Activated CD8-positive, alpha-beta memory T cell treated with anti-CD3 and anti-CD28 coated beads for 48 hours (primary cell): Measurements from ENCODE around the gene PTPRZ1.

Experiments used
- DNase-seq, 3 experiments: peaks; one replicate each; pipeline ENCODE4 v3.0.0-alpha.2; 2020; ENCODE audit warnings: low read depth in 2 of 3, low spot score in 2 of 3

PTPRZ1 gene

DNA sequence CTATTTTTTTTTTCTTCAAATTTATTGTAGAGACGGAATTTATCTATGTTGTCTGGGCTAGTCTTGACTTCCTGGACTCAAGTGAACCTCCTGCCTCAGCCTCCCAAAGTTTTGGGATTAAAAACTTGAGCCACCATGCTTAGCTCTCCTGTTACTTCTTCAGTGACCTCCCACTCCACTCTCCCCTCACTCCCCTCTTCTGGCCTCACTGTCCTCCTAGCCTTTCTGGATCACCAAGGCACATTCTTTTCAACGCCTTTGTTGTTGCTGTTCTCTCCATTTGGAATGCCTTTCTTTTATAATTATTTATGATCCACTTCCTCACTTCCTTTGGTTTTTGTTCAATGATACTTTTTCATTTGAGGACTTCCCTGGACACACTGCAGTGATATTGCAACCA lies 17.9 kb downstream of the PTPRZ1 start:
- DNase-seq, result no peak

- DNase-seq, result no peak
Measured at GRCh38 chr7:121891731-121892130, 18.8 kb downstream of the PTPRZ1 start.

DNA sequence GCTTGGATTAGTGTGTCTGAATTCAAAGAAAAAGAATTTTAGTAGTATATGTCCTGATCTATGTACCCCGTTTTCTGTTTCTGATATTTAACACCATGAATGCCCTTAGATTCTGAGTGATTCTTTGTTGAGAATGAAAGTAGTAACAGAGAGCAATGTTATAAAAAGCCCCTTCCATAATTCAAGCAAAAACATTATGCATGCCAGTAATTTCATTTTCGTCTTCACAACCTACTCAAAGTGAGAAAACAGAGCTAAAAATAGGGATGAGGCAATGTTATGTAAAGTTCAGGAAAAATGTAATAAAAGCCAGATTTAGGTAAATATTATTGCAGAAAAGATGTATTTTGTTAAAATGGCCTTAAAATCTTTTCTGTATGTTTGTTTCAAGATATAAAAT lies 28.1 kb downstream of the PTPRZ1 start:
- DNase-seq, result no peak

DNA sequence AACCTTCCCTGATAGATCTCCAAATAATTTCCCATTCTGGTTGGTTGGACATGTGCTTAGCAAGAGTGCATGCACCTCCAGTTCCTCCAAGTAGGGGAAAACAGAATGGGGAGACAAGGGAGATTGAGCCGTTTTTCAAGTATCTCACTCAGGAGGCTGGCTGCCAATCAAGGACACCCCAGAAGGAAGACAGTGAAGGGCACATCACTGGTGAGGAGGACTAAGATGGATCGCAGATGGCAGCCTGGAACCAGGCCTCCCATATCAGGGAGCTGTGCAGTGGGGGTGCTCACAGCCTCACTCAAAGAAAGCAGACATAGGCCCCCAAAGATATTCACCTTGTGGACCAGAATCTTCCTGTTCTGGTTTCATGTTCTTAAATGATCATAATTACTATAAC lies 31.2 kb downstream of the PTPRZ1 start:
- DNase-seq, result no peak

GRCh38 chr7:121908042-121908441 lies 35.1 kb downstream of the PTPRZ1 start:
- DNase-seq, result no peak

DNA sequence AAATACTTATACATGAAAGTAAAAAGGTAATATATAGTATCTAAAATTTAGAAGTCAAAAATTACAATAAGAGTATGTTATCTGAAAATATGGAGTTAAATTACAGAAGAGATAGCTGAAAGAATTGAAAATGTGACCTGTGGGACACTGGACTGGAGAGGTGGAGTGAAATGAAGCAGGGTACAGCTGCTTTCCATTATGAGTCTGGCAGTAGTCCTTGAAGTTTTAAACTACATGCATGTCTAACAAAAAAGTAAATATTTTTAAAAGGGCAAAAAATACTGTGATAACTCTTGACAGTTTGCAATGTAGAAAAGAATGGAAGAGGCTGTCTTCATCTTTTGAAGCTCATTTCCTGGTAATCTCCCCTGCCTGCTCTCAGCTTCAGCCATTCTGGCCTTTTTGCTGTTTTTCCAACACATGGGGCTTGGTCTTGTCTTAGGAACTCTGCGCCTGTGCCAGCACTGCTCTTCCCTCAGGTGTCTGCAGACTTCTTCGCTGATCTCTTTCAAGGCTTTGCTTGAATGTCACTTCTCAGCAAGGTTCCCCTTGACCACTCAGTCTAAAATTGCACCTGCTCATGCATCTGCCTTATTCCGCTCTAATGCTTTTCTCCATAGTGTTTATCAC lies 36.9 kb downstream of the PTPRZ1 start:
- DNase-seq, result no peak

DNA sequence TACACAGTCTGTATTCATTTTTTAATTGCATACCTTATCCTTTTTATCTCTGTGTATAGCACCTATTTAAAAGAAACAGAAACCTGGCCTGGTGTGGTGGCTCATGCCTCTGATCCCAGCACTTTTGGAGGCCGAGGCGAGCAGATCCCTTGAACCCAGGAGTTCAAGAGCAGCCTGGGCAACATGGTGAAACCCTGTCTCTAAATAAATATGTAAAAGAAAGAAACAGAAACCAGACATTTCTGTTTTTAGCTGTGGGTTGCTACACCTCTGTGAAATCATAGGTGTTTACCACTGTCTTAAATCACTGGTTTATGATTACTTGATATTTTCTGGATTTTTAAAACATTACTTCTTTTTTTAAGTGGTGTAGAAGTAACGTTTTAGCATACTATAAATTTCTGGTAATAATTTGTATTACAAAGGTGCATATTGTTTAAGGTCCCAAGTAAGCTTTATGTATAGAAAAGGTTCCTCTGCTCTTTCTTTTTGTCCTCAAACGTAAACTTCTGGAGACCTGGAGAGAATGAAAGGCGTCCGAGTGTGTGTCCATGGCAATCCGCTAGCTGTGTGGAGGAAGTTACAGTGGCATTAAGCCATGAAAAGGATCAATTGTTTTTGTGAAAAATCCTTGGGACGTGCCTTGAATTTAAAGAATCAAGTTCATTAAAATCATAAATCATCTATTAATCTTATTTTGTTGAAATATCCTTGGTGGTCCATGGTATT lies 41.1 kb downstream of the PTPRZ1 start:
- no peak for DNase-seq

GRCh38 chr7:121914676-121915279 lies 41.8 kb downstream of the PTPRZ1 start:
- DNase-seq, result no peak

DNA sequence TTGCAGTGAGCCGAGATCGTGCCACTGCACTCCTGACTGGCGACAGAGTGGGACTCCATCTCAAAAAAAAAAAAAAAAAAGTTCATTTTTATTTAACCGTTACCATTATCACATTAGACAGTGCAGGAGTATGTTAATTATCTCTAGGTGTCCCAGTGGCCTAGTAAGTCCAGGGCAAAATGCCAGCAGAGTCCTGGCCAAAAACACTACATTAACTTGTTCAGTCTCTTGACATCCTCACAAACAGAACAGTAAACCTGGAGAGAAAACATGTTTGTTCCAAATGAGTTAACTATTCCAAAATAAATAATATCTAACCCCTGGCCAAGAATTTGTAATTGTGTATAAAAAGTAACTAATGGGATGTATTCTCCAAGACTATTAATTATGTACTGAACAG lies 43.2 kb downstream of the PTPRZ1 start:
- DNase-seq, result no peak

DNA sequence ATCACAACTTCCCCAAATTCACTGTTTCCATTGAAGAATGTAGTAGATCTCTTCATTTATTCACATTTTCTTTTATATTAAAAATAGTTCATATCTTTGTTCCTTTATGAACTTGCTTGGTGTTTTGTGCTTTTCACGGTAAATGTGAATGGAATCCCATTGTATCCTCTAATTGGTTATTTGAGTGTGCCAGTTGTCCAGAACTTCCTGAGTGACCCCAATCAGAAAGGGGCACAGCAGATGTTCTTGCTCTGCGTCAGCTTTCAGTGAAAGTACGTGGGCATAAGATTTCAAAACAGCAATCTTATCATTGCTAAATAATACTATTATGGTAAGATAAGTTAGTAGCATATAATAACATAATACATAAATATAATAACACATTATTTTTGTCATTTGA lies 47.0 kb downstream of the PTPRZ1 start:
- no peak for DNase-seq

GRCh38 chr7:121924269-121925186 lies 51.6 kb downstream of the PTPRZ1 start:
- no peak for DNase-seq

DNA sequence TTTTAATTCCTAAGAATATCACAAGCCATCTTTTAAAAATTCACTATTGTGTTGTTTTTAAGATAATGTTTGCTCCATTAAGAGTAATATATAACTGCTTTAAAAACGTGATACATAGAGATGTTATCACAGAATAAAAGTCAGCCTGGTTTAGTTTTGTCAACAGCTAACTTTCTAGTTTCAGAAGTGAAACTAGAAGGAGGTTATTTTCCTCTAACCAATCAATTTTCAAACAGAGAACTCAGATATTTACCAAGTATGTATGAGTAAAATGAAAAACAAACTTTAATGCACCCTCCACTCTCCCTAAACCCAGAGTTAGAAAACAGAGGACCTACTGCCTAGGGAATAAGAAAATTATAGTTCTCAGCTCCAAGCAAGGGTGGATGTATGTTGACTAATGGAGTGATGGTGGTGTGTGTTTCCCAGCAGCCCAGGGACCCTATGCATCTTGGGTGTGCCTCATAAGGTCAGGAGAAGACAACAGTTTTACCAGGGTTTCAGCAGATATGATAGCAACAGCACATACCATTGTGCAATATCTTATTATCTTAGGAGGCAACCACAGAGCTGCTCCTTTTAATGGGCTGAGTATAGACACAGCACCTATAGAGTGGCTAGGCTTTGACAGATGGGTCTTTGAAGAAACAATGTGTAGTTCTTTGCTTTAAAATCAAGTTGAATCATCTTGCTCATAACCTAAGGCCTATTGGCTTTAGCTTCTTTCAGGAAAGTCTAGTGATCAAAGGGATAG lies 58.4 kb downstream of the PTPRZ1 start:
- no peak for DNase-seq

- DNase-seq, result no peak
Measured at GRCh38 chr7:121932768-121933167, 59.8 kb downstream of the PTPRZ1 start.

DNA sequence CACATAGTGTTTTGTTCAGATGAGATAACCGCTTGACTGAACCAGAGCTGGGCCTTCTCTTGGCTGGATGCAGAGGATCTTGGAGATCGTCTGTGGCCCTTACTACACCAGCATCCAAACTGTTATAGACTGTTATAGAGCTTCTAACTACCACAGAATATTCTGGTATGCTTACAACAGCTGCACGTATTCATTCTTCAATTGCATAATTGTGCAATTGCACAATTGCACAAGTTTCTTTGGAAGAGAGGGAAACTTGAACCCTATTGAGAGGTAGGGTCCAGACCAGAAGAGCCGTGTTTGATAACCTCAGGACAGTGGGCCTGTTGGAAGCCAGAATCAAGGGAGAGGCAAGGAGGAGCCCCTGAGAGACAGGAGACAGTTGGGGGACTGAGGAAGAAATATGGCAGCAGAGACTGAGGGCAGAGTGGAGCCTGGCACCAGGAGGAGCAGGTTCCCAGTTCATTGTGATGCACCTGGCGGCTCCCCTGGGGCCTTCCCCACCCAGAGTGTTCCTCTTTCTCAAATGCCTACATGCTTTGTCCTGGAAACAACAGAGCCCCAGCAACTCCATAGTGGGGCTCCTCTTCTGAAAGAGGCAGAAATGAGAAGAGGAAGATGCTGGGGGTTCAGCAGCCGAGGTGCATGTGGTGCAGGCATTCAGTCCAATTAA lies 64.1 kb downstream of the PTPRZ1 start:
- no peak for DNase-seq

GRCh38 chr7:121938429-121938996 lies 65.6 kb downstream of the PTPRZ1 start:
- no peak for DNase-seq

GRCh38 chr7:121940918-121941317 lies 68.0 kb downstream of the PTPRZ1 start:
- no peak for DNase-seq

GRCh38 chr7:121941830-121942229 lies 68.9 kb downstream of the PTPRZ1 start:
- DNase-seq, result no peak

DNA sequence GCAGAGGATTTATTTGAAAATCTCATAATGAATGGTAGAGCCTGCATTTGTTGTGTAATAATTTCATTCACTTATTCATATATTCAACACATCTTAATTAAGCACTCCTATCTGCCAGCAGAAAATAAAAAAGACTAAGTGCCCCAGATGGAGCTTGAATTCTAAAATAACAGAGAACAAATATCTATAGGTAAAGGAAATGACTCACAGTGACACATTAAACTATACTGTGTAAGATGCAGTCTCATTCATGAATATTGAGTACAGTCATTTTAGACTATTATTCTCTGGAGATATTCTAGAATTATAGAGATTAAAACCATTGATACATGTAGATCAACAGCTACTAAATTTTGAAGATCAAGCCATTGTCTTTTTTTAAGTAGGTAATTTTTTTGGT lies 72.1 kb downstream of the PTPRZ1 start:
- no peak for DNase-seq

DNA sequence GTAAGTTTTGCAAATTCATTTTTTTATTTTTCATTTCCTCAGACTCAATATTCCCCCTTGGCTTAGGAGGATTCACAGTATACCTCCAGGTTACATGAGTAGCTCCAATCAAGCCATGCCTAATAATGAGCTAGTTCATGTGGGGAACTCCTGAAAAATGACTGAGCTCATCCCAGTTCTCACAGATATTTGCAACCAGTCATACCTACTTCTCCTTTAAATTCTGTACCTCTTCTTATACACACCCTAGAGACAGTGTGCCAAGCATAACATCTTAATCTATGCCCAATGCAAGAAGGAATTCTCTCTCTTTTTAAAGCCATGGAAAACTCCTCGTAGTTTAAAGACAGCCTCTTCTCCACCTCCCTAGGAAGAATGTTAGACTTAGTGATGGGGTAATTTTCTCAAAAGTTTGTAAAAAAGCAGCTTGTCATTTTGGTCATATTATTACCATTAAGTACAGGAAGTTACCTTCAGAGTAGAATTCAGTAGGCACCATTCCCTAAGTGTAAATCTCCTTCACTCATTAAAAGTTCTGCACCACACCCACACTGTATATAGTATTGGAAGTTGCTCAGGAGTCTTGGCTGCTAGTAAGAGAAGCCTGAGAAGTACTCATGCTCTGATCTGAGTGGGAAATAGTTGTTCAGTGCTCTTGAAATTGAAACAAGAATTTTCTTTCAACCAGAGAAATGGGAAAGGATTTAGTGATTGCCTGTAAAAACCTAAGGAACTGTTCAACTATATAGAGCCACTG lies 72.7 kb downstream of the PTPRZ1 start:
- no peak for DNase-seq
